HG03442 (cell line): ENCODE results near the gene PRSS27.
"Not testable (repeated sequence)": the region's sequence is repeated elsewhere in the genome, so short reads cannot be mapped to it uniquely, and the experiment has no call there.

ENCODE experiments used
- ATAC-seq: cut with Tn5 transposase; IDR thresholded peaks from one replicate; pipeline ENCODE4 v1.9.1; 2021; ENCODE audit warnings: mild to moderate bottlenecking, moderate library complexity; ENCODE audit not compliant: unreplicated experiment

Gene PRSS27

DNA sequence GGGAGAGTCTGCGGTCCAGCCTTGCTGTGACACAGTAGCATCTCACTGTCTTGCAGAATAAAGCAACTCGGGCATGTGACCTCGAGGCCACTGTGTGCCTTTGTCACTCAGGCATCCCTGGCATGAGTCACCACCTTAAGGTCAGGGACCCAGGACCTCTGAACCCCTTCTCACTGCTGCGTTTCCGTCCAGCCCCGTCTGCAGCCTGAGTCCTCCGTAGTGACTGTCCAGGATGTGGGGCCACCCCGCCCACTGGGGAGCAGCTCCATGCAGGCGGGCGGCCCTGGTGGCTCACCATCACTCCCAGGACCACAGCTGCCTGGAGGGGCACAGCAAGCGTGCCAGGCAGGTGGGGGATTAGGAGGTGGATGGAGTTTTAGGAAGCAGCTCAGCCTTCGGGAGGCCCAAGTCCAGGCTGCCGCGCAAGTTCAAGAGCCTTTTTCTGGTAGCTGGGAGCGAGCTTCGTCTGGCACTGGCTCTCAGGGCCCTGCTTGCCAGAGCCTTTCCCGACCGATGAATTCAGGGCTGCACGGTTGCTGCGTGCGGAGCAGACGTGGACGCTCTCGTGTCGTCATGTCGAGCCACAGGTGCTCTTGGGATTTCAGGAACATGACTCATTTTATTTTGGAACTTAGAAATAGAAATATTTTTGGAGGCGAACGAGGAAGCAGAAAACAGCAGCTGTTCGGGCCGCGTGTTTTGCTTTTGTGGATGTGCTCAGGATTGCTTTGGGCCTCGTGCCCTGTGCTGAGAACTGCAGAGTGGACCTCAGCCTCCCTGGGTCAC is 20.9 kb downstream of the PRSS27 start:
- ATAC-seq, result no peak

DNA sequence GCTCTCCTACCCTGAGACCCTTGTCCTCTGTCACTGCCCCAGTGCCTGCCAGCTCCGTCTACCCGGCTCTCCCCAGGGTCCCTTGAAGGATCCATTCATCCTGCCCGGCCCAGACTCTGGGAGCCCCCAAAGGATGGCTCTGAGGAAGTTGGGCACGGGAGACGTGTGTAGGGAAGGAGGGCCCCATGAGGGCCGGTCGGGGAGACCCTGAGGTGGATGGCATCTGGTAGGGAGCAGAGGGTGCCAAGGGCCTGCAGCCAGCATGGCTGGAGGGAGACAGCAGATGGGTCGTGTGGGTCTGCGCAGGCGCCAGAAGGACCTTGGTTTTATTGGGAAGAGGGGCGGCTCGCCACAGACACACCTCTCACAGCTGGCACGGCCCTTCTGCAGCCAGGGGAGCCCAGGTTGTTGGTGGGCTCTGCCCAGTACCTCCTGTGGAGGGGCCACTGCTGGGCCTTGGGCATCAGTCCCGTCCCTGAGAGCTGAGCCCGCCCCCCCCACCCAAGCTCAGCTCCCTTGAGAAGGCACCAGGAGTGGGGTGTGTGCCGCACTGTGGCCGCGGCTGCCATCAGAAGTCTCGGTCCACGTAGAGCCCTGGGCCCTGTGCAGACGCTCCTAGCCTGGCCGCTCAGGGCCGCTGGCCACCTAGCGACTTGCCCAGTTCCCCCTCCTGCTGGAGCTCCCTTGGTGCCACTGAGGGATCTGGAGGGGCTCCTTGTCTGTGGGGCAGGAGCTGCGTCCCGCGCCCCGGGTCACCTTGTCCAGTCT is 21.7 kb downstream of the PRSS27 start:
- ATAC-seq, result no peak

DNA sequence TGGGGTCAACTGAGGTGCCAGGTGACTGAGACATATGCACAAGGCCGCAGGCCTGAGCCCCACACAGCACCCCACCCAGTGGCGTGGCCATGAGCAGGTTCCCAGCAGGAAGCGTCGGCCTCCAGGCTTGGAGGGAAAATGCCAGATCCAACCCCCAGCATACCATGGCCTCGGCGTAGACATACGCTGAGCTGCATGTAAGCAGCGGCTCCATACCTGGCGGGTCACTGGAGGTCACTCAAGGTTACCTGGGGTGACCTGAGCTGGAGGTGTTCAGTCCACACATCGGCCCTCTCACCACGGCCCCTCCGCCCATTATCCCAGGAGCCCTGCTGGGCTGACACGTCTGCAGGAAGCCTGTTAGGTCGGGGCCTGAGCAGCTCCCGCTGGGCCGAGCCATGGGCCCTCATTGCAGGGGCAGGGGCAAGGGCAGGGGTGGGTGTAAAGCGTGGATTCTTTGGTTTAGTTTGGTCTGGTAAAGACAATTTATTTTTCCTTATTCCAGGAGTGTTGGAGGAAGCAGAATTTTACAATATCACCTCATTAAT is 22.5 kb downstream of the PRSS27 start:
- ATAC-seq, result no peak

DNA sequence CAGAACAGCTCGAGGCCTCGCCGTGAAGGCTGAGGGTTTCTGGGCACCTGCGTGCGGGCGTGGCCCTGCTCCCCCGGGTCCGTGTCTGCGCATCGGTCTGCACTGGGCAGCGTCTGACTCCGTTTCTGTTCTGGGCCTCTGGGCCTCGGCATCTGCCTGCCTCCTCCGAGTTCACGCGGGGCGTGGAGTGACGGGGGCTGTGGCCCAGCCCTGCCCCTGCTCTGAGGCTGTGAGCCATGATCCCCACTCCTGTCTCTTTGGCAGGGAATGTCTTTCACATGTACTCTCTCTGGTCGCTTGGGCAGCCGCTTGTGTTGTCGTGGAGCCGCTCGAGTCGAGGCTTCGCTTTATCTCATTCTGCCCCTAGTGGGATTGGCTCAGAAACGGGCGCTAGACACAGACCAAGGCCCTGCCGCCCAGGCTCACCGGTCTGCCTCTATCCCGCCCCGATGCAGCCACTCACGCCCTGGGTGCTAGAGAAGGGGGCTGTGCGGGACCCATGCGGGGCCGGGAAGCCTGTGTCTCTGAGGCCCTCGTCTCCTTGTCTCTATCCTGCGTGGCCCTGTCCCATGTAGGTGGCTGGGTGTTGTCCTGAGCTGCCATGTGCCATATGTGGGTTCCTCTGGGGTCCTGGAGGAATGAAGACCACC is 23.3 kb downstream of the PRSS27 start:
- not testable (repeated sequence) for ATAC-seq

DNA sequence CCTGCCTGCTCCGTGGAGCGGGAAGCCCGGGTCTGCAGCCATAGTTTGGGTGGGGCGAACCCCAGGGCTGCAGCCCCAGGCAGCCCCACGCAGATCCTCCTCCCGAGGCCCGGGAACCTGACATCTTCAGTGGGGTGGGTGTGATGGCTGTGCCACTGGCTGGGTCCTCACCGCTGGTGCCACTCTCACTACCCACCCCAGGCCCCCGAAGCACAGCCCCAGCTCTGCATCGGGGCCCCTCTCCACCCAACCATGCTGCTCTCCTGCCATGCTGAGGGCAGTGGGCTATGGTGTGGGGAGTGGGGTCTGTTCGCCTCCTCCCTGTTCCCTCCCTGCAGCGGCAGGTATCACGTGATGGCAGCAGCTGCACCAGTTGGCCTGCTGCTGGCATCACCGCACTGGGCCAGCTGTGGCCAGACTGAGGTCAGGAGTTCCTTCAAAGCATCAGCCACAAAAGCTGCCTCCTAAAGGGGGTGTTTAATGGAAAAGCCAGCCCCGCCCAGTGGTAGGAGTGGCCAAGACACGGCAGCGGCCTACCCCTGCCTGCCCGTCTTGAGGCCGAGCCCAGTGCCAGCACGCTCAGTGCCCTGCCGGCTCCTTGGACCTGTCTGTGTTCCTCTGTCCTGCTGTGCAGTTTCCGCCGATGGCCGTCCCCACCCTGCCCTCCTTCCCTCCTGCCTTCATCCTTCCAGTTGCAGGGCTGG is 26.9 kb downstream of the PRSS27 start:
- no peak for ATAC-seq

DNA sequence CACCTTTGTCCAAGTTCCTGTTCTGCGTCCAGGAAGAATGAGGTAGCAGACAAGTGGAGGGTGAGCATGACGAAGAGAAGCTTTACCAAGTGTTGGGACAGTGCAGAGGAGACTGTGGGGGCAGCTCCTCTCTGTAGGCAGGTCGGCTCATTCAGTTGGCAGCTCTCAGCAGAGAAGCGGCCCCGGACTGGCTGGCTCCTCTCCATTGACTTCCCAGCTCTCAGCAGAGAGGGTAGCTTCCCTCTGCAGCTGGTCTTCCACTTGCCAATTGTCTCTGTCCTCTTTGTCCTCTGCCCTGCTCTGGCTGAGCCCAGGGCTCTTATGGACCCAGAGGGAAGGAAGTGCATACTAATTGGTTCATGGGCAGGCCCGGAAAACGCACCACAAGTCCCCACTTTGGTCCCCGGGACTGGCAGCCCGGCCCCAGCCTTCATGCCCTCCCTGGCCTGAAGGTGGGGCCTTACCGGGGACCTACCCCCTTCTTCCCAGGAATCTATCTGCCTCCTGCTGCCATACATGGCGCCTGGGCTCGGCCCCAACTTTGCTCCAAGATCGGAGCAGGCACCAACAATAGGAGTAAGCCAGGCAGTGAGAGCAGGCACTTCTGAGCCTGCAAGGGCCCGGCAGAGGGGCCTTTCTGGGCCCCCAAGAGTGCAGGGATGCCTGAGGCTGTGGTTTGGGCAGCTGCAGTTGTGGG is 27.6 kb downstream of the PRSS27 start:
- ATAC-seq, result no peak

DNA sequence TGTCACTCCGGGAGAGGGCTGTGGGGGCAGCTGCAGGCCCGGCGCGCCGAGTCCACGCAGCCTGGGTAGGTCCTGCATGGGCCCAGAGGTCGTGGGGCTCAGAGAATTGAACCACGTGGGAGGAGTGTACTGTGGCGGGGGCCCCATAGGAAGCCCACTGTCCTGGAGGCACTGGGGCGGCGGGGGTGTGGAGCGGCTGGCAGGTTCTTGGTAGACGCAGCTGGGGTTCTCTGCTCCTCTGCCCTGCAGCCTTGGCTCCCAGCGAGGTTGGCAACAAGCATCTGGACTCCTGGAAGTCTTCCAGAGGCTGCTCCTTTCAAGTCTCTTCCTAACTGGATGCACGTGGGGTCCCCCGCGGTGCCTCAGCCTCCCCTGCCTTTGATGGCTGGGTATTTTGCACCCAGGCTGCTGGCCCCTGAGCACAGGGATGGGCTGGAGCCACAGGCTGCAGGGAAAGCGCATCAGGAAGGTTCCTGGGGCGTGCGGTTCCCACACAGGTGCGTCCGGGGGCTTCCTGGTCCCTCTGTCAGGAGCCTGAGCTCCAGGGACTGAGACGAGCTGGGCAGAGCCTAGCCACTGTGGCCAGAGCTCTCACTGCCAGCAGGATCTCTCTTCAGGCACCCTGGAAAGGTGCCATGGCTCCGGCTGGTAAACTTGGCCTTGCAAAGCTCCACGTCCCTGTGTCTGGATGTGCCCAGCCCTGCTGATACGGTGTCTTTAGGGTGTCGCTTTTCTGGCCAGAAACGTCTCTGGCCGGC is 28.4 kb downstream of the PRSS27 start:
- ATAC-seq, result no peak

DNA sequence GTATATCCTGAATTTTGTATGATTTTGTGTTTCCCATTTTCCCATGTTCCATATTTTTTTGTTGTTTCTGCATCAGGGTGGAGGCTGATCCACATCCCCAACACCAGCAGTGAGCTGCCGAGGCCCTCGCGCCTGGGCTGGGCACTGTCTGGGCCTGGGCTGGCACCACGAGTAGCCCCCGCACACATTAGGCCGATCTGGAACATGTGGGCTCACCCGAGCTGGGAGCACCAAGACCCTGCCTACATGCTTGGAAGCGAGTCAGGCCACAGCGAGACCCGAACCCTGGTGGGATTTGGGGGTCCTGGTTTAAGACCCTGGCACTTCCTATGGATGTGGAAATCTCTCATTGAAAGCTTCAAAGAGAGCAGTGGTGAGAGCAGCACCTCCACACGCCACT is 29.2 kb downstream of the PRSS27 start:
- no peak for ATAC-seq

DNA sequence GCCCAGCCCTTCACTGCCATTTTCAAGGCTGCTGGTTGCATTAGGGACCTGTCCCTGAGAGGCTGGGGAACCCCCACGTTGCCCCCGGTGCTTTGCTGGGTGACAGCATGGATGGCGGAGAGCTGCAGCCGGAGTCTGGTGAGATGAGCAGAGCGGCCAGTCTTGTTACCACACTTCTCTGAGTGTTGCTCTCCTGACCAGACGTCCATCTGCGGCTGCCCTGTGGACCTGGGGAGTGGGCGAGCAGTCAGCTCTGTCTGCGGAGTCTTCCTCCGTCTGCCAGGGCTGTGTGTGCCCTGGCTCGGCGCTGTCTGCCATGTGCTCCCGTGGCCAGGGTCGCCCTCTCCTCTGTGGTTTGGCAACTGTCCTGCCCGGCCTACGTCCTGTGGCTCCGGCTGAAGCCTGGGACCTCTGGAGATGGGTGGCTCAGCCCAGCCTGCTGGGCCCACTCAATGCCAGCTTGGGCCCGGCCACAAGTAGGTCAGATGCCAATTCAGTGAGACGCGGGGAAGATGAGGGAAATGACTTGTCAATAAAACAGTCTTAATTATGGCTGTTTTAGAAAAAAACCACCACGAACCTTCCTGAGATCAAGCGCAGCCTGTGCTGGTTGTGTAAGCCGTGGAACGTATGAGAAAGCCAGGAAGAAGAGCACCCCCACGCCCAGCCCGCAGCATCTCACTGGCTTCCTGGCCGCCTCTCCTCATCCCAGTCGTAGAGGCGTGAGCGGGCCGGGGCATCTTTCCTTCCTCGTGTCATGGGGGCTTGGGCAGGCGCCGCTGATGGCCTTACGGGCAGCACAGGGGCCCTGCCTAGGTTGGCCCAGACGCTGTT is 29.8 kb downstream of the PRSS27 start:
- ATAC-seq, result no peak

DNA sequence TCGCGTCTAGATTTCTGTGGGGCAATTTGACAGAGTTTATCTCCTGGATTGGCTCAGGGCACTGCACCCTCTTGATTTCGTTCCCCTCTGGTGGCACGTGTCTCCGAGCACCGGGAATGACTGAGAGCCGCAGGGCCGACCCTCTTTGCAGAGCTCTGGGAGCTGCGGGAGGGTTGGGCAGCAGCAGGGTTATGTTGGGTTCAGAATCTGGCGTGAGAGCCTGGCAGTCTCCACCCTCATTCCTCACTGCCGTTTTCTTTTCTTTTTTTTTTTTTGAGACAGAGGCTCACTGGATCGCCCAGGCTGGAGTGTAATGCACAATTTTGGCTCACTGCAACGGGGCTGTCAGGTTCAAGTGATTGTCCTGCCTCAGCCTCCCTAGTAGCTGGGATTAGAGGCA is 30.6 kb downstream of the PRSS27 start:
- ATAC-seq, result not testable (repeated sequence)

DNA sequence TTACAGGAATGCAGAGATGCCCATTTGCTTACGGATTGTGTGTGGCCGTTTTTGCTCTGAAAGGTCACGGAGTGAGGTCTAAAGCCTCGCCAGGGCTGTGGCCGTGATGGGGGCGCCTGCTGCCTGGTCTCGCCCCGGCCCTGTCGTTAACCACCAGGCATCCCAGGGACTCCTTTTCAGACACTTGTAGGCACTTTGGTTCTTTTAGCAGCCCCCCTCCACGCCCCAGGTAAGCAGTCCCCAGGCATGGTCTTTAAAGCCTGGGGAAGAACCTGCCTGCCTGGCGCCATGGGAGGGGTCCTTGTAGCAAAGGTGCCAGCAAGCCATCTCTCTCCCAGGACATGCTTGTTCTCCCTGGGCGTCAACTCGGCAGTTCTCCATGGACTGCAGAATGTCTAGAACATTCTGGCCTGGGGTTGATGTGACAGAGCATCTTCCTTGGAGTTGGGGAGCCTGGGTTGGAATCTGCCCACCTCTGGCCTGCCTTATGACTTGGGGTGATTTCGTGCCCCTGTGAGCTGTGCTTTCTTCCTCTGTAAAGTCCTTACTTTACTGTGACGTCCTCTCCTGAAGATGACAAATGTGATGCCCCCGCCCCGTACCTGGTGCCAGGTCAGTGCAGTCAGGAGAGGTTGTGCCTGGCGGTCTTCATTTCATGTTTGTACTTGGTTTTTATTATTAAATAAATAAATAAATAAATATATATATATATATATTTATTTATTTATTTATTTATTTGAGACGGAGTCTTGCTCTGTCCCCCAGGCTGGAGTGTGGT is 32.3 kb downstream of the PRSS27 start:
- no peak for ATAC-seq

DNA sequence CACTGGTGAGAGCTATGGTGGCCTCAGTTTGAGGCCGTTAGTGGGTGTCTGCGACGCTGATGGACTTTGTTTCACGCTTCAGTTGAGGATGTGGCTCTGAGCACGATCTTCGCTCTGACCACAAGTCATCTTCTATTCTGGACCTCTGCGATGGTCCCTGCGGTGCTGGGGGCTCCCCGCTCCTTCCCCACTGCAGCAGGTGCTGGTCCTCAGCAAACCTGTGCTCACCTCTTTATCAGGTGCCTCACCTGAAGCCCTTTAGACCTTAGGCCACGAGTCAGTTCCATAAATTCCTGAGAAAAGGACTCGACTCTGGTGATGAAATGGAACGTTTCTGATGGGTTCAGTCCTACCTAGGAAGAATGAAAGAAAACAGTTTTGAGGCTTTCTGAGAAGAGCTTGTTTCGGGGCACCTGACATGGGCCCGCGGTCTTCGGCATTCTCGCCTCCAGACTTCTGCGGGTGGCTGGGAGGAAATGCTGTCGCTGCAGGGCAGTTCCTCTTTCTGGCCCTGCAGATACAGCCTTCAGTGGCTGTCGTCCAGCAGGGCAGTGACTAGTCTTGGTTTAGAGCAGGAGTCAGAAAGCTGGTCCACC is 33.0 kb downstream of the PRSS27 start:
- no peak for ATAC-seq

DNA sequence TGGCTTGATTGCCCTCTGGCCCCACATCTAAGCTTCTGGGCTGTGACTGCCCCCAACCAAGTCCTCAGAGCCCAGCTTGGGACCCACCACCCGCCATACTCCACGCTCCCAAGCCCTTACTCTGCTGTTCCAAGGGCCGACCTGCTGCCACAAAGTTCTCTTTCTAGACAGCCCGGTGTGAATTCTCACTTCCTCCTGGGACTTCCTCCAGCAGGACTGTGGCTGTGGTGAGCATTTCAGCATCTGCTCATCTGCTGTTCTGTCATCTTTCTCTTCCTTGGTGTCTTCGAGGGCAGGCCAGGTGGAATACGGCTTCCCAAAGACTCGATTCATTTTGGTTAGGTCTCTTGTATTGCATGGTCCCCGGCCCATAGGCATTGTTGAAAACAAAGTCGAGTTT is 33.9 kb downstream of the PRSS27 start:
- ATAC-seq, result not testable (repeated sequence)

DNA sequence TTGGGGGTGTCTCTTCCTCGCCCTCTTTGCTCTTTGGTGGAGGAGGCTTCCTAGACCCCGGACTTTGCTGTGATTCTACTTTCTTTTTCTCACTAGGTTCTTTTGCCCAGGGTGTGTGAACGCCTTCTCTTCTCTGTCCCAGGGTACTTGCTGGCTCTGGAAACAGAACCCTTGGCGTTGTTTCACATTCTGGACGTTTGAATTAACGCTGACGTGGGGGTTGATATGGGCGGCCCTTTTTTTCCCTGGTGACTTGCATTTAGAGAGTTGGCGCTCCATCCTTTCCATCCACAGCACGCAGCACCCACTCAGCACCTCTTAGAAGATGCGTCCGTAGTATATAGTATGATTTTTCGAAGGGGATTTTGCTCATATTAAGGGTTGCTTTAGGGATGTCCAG is 37.0 kb downstream of the PRSS27 start:
- ATAC-seq, result not testable (repeated sequence)

DNA sequence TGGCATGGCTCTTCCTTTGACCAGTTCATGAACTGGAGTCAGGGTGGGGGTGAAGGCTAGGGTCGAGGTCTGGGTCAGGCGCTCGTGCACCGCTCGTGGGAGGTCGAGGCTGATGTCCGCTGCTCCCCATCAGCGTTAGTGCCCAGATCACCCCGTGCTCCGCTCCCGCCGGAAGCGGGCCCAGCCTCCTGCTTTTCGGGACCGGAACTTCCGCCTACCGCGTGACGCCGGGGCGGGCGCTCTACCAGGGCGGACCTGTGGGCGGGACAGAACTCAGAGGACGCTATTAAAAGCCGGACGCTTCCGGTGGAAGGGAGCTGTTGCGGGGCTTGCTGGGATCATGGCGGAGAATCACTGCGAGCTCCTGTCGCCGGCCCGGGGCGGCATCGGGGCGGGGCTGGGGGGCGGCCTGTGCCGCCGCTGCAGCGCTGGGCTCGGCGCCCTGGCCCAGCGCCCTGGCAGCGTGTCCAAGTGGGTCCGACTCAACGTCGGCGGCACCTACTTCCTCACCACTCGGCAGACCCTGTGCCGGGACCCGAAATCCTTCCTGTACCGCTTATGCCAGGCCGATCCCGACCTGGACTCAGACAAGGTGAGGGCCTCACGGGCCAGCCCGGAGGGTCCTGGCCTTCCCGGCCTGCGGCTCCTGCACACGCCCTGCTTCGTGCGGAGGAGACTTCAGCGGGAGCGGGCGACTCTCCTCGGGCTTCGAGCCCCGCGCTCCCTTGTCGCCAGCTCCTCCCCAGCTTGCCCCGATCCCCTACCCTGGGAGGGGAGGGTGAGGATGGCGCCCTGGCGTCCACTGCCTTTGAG is 37.6 kb downstream of the PRSS27 start, which contains the start of gene KCTD5:
Gene KCTD5 (plus strand): TSS at position 315 of the 813 bp plus-strand sequence. CDS start 26 bp downstream, at position 341.
- peak; percentile 65 for ATAC-seq

DNA sequence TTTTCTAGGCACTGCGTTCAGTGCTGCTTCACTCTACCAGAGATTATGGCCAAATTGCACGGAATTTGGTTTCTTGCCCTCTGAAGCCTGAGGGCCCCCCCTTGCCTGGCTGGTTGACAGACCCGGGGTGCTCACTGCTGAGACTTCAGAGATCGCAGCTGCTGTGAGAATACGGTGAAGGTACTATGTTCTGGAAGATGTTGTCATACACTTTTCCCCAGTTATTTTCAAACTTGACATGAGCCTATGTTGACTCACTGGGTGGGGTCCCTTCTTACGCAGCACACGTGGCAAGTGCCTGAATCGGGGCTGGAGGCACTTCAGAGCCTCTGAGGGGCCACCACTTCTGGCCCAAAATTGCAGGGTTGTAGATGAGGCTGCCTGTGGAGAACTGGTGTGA is 39.7 kb downstream of the PRSS27 start:
- ATAC-seq, result not testable (repeated sequence)
